DMS79 treated with DMSO at 0.1 percent for 48 hours (cell line): ENCODE results near the gene TRDMT1.

Source experiments
- DNase-seq: peaks from one replicate; lab custom pipeline; 2025; lab: John Stamatoyannopoulos, UW

The TRDMT1 gene, protein sequence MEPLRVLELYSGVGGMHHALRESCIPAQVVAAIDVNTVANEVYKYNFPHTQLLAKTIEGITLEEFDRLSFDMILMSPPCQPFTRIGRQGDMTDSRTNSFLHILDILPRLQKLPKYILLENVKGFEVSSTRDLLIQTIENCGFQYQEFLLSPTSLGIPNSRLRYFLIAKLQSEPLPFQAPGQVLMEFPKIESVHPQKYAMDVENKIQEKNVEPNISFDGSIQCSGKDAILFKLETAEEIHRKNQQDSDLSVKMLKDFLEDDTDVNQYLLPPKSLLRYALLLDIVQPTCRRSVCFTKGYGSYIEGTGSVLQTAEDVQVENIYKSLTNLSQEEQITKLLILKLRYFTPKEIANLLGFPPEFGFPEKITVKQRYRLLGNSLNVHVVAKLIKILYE

DNA sequence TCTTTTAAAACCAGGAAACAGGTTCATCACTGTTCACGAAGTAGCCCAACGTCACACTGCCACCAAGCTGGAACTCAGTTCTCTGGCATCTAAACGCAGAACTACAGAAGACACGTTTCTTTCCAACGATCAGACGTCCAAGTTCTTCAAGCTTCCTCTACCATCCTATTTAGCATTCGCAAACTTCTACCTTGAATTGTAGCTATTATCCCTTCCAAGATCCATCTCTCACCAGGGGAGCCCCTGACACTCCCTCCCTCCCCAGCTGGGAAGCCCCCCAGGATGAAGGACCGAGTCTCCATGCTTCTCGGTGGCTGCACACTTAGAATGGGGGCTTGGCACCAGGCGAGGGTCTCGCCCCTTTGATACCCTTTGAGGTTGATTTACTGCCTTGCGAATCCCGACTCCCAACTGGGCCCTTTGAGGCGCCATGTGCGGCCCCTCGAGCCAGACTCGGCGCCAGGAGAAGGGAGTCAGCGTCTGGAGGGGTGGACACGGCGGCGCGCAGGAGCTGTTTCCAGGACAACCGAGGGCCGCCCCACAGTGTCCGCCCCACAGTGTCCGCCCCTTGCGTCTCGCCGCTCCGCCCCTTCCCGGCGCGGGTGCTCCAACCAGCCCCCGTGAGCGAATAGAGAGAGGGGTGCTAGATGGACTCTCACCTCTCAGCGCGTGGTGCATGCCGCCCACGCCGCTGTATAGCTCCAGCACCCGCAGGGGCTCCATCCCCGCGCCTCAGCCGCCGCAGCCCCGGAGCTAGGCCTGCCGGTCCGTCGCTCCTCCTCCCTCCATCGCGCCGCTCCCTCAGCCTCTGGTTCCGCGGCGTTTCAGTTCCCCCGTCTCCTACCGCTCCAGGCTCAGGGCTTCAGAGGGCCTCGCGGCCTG is at the start of gene TRDMT1:
Gene TRDMT1 (minus strand): TSS at position 761 of the 882 bp plus-strand sequence. CDS start 38 bp downstream, at position 723.
- peak; percentile 81 for DNase-seq

DNA sequence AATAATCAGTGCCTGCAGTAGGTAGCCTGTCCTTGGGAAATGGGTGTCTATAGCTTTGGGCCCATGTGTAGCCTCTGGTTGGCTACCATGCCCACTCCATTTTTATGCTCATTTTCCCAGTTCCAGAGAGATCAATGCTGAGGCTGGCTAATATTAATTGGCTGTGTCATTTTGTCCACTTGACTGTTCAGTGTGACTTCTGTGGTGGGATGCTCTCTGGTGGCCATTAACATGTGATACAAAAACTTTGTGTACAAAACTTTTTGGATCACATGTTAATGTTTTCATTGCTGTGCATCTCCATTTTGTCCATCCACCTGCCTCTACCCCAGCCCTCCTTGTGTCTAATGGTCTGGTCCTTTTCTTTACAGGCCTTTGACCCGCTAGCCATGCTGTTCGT is 49.3 kb upstream of the TRDMT1 start:
- DNase-seq = no peak

DNA sequence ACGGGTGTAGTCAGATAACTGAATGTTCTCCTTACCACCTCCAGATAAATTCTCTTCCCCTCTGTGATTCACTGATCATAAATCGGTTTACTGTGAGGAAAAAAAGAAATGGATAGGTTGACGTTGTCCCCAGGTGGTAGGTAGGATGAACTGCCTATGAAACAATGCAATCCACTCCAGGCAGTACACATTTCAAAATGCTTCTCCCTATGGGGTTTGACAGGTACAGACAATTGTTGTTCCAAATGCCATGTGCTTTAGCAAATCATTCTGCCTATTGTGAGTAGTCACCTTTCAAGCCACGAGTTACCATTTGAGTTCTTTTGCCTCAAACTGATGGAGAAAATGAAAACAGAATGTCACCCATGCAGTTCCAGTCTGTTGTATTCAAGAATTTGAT is 48.3 kb upstream of the TRDMT1 start:
- DNase-seq = no peak

DNA sequence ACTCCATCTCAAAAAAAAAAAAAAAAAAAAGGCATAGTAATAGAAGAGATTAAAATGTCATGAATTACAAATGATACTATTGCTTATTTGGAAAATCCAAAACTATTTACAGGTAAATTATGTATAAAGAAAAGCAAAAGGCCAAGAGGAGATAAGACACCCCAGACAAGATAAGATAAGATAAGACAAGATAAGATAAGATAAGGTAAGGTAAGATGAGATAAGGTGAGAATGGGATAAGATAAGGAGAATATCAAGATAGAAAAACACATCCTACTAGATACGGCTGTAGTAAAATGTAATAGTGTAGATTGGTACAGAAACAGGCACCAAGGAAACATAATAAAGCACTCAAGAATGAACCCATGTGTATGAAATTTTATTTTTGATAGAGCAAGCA is 47.5 kb upstream of the TRDMT1 start:
- DNase-seq = no peak

DNA sequence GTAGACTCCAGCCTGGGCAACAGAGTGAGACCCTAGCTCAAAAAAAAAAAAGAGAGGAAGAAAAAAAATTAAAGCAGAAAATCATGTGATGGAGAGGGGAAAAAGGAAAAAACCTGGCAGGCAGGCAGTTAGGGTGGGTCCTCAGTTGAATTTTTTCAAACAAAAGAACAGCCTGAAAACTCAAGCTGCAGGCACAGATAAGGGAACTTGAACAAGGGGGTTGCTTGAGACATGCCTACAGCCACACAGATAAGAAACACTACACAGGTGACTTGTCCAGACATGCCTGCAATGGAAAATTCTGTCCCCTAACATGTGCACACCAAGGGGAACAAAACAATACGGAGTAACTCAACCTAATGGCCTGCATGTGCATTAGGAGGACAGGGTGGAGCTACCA is 45.7 kb upstream of the TRDMT1 start:
- no peak for DNase-seq

DNA sequence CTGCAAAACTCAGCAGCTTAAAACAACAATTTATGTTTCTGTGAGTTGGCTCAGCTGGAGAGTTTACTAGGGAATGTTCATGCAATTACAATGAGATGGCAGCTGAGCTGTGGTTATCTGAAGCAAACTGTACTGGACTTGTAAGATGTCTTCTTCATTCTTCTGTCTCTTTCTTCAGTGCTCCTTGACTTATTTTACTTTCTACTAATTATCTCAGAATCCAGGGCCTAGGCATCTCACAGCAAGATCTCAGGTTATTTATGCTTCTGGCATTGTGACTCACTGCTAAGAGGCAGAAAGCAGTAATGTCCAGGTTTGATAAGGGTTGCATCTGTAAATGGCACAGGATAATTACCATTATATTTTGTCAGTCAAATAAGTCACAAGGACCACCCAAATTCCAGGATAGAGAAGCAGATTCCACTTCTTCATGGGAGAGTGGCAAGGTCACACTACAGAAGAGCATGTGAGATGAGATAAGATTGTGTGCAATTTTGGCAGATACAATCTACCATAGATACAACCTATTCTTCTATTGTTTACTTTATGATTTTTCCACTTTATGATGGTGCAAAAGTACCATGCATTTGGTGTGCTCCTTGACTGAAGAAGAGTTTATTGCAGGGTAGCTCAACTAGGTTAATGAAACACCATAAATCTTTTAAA is 43.4 kb upstream of the TRDMT1 start:
- DNase-seq = no peak

DNA sequence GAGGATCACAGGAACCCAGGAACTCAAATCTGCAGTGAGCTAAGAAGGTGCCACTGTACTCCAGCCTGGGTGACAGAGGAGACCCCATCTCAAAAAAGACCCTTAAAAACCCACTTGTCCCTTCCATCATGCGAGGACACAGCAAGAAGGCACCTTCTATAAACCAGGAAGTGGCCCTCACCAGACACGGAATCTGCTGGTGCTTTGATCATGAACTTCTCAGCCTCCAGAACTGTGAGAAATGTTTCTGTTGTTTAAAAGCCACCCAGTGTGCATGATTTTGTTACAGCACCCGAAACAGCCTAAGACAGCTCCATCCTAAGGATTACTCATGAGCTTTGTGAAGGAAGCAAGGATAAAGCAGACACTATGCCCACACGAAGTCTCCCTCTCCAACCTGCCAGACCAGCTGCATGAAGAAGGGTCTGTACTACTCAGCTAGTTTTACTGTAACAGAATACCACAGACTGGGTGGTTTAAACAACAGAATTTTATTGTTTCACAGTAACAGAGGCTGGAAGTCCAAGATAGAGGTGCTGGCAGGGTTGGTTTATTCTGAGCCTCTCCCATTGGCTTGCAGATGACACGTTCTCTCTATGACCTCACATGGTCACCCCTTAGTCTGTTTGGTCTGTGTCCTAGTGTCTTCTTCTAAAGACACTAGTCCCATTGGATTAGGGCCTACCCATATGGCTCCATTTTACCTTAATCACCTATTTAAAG is 40.3 kb upstream of the TRDMT1 start:
- DNase-seq = no peak

DNA sequence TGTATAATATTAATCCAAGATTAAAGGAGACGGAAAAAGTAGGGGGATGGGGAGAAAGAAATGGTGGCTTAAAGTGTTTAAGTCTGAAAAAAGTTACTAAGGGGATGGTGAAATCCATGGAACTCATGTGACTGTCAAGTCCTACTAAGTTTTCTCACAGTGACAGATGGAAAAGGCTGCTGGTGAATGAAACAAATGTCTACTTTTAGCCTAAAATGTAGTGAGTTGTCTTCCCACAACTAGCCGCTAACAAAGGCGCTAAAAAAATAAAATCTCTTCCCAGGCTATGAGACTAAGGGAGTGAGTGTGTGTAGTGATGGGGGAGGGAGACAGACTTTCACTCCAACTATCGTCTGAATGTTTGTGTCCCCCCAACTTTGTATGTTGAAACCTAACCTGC is 39.1 kb upstream of the TRDMT1 start:
- no peak for DNase-seq

DNA sequence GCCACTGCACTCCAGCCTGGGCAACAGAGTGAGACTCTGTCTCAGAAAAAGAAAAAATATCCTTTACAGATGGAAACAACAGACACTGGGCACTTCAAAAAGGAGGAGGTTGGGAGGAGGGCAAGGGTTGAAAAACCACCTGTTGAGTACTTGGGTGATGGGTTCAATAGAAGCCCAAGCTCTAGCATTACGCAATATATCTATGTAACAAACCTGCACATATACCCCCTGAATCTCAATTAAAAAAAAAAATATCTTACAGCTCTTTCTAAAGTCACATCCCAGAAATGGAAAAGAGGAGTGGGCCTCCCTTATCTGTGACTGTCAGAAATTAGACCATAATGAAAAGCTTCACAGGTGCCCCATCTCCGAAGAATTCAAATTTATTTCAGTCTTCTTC is 38.6 kb upstream of the TRDMT1 start:
- DNase-seq = no peak

DNA sequence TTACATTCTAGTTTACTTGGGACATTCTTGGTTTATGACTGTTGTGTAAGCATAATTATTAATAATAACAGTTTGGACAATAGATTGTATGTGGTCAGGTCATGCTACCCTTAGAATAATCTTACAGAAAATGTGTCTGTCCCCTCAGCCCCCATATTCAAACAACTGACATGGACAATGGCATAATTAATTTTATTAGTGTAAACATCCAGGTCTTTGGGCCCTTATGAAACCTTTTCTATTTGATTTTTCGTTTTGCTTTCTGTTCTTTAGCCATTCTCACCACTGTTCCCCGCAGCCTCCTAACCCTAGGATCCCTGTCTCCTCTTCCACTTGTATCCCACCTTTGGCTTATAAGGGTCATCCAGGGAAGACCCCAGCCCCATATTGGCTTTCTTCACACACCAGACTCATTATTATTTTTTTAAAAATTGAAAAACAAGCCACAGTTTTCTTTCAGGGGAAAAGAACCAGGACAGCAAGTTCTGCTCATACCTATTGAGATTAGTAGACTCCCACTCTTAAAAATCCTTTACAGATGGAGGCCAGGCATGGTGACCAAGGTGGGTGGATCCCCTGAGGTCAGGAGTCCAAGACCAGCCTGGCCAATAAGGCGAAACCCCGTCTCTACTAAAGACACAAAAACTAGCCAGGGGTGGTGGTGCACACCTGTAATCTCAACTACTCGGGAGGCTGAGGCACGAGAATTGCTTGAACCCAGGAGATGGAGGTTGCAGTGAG is 38.0 kb upstream of the TRDMT1 start:
- DNase-seq = no peak

DNA sequence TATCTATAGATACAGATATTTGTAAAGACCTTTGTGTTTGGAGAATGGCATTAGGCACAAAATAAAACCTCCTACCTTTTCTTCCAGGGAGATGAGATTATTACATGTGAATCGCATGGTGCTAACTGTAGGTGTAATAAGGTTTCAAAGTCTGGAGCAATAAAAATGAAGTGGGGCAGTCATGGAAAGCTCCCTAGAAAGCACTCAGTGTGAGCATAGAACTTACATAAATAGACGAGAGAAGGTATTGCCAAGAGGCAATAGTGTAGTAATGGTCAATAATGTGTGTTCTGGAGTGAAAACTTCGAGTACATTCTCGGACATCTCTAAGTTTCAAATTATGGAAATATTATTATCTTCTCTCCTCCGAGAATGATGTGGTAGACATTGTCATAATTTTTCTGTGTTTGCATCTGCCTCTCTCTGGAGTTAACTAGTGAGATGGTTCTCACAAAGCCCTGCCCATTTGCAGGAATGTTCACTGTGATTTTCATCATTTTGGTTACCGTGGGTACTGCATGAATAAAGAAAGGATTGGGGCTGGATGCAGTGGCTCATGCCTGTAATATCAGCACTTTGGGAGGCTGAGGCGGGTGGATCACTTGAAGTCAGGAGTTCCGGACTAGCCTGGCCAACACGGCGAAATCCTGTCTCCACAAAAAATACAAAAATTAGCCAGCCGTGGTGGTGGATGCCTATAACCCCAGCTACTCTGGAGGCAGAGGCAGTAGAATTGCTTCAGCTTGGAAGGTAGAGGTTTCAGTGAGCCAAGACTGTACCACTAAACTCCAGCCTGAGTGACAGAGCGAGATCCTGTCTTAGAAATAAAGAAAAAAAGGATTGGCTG is 37.2 kb upstream of the TRDMT1 start:
- no peak for DNase-seq

DNA sequence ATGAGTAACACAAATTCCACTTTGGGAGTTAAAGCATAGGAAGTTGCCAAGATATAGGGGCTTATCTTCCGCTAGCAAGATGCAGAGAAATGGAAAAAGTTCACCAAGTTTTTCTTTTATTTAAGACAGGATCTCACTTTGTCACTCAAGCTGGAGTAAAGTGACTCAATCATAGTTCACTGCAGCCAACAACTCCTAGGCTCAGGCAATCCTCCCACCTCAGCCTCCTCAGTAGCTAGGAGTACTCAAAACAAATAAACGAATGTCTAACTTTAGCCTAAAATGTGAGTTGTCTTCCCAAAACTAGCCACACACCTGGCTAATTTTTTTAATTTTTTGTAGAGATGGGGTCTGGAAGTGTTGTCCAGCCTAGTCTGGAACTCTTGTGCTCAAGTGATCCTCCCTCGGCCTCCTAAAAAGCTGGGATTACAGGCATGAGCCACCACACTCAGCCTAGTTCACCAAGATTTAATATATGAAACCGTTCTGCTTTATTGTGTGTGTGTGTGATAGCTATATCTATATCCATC is 36.5 kb upstream of the TRDMT1 start:
- no peak for DNase-seq

DNA sequence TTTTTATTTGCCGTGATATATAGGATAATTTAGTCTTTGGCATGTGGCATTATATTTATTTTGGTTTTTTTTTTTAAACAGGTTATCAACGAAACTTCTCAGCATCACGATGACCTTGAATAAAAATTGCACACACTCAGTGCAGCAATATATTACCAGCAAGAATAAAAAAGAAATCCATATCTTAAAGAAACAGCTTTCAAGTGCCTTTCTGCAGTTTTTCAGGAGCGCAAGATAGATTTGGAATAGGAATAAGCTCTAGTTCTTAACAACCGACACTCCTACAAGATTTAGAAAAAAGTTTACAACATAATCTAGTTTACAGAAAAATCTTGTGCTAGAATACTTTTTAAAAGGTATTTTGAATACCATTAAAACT is 35.7 kb upstream of the TRDMT1 start:
- no peak for DNase-seq

DNA sequence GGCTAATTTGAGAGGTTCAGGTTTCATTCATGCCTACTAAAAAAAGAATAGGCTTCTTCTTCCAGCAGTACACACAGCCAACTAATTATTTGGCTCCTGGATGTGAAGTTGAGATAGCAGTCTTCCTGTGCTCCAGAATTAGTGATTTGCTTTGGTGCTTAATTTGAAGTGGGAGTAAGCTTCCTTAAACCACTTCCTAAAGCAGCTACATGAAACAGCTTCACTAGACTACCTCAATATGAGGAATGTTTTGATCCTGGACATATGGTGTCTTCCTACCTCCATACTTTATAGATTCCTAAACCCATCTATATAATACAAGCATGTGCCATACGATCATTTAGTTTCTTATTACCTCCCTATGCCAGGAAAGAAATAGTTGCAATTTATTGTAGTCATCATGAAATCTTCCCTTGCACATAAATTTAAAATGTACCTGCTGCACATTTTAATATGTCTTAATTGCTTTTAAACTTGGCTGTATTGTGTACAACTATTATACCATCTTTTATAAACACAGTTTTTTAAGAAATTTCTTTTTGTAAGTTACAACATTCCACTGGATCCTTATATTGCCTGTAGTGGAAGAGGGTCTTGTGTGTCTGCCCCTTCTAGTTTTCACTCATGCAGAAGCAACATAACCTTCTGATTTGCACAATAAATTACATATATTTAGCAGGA is 35.1 kb upstream of the TRDMT1 start:
- no peak for DNase-seq

DNA sequence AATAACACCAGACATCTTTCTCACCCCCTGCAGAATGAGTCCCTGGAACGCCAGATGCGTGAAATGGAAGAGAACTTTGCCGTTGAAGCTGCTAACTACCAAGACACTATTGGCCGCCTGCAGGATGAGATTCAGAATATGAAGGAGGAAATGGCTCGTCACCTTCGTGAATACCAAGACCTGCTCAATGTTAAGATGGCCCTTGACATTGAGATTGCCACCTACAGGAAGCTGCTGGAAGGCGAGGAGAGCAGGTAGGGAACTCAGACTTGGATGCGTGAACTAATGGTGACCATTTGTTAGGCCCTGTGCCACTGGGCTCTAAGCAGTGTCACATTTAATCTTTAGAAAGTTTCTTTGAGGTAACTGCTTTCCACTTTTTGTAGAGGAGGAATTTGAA is 33.7 kb upstream of the TRDMT1 start:
- no peak for DNase-seq

DNA sequence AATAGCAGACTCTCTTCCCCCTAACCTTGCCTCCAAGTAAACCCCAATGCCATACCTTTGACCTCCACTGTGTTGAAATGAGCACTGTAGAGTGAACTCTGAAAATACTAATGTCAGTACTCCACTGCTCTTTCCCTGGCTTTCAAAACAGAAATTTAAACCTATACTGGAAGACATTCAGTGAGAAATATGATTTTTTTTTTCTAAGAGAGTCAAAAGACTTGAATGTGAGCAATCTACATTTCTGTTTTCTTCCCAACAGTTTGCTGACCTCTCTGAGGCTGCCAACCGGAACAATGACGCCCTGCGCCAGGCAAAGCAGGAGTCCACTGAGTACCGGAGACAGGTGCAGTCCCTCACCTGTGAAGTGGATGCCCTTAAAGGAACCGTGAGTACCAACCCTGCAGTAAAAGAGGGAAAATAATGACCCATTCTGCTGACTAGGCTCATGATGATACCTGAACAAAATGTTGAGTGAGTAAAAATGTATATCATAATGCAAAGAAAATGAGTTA is 33.0 kb upstream of the TRDMT1 start:
- DNase-seq = no peak

DNA sequence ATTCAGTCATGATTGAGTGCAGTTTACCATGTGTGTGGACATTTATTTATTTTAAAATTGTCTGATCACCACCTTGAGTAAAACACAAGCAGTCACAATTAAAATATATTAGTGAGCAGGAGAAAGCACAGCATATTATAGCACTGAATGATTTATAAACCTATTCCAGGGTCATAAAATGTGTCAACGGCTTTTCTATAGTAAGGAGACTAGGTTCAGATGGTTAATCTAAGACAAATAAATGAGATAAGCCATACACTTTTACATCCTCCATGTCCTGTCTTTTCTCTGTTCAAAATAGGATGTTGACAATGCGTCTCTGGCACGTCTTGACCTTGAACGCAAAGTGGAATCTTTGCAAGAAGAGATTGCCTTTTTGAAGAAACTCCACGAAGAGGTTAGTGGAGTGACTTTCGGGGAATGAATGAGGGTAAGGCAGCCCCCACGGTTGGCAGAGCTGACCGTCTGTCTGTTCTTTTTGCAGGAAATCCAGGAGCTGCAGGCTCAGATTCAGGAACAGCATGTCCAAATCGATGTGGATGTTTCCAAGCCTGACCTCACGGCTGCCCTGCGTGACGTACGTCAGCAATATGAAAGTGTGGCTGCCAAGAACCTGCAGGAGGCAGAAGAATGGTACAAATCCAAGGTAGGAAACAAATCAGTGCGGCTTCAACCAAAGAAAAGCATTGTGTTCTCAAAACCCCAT is 32.0 kb upstream of the TRDMT1 start:
- no peak for DNase-seq

DNA sequence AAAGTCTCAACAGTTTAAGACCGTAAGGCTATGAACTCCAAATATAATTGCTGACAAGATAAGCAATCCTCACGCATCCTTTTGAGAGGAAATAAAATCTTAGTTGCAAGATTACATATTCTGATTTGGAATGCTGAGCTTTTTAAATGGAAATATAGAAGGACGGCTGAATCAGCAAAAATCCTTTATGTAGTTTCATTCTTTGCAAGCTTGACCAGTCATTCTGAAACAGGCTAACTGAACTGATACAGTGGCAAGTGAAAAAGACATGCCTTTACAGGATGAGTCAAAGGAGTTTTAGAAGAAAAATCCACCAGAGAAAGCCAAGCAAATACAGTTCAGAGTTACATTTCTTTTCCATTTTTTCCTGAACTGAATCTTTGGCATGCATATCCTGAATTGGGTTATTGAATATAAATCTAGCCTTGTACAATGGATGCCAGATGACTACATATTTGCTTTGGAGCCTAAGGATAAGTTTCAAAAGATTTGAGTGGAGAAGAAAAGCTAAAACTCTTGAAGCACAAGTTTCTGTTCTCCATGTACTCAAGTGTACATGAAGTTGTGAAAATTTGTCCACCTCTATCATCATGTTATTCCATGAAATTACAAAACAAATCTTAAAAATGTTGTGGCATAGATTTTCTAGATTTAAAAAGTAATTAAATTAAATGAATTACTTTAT is 30.9 kb upstream of the TRDMT1 start:
- no peak for DNase-seq
